Occipital lobe (tissue), 2 donors: Measurements from ENCODE around the gene OGA. TPM values are rescaled to one million over a fixed set of nuclear protein-coding genes. Genes with fewer than 3 reads are reported as not detected.

Source experiments
- DNase-seq: peaks from one replicate; lab custom pipeline; 2025; lab: John Stamatoyannopoulos, UW
- total RNA-seq: library from RNA; depleted of rRNA; stranded (reverse); fragments of >200 nt; gene quantifications from one replicate; pipeline ENCODE4 v1.2.3, GENCODE V29; 2014

OGA gene
- total RNA-seq, 1 donor from 2014 or later, result 349 TPM

DNA sequence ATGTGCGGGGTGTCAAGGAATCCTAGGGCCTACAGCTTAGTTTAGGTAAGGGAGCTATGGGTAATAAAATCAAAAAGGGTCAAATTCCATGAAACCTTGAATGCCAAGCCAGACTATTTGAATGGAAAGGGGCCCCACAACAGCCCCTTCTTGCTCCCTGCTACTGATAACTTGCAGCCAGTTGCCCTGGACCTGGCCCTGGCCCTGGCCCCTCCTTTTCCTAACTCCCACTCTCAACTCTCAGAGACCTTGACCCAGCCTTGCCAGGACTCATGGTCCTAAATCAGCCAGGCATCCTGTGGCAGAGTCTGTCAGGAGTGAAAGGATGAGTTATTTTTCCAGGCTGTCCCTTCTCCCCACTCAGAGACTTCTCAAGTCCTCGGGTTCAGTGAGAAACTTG lies 19.5 kb upstream of the OGA start:
- DNase-seq, result no peak

DNA sequence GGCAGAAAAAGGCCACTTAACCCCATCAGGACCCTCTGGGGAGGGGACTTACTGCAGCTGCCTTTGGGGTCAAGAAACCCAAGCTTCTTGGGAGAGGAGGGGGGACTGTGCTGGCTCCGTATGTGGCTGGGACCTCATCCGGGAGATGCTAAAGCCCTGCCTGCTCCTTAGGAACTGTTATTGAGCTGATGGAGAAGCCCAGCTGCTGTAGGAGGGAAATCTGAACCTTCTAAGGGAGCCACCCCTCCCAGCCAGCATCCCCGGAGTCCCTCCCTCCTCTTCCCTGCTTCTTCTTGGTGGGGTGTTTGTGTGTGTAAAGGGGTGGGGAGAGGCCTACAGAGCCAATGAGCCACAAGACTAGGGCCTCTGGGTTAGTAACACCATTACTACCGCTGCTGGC lies 17.1 kb upstream of the OGA start:
- DNase-seq, result no peak

- no peak for DNase-seq
Observed at GRCh38 chr10:101834341-101834740, 16.1 kb upstream of the OGA start.

GRCh38 chr10:101833466-101833865 lies 15.2 kb upstream of the OGA start:
- DNase-seq, result no peak

DNA sequence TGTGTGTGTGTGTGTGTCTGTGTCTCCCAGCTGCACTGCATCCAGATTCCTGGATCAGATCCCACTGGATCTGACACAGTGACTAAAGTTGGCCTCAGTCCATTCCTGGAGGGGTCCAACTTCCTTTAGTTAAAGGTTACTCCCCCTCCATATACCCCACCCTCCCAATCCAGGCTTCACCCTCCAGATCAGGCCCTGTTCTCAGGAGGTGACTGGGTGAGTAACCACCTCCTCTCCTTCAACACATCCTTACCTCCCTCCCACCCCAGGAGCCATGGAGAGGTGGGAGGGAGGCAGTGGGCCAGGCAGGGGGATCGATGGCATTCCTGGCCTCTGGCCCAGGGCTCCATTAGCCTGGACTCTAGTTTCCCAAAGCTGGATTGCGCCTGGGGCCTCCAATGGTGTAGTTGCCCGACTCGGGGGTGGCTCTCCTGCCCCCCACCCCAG lies 14.1 kb upstream of the OGA start:
- DNase-seq, result no peak

DNA sequence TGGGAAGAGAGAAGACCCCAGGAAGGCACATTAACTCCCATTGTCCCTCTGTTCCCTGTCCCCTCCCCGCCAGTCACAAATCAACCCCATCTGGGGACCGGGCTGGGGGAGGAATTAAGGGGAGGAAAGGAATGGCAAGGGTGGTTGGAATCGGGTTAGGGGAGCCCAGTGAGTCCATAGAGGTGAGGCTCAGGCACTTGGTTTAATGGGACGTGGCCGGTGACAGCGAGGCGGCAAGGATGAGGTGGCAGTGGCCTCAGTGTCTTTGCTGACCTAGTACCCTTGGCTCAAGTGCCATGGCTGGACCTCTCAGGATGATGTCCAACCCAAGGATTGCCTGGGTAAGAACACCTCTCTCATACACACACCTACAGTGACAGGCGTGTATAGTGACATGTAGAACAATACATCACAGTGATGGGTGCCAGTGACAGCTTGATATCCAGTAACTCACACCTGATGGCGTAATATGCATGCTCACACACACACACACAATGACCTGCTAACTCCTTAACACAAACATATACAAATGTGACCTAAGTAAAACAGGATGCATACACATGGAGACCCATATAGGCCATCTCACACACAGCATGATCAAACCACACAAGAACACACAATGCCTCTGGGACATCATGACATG lies 13.0 kb upstream of the OGA start:
- DNase-seq, result no peak

- DNase-seq, result peak; percentile 65
Observed at GRCh38 chr10:101830322-101831168, 12.3 kb upstream of the OGA start.

GRCh38 chr10:101829561-101830315 lies 11.5 kb upstream of the OGA start:
- DNase-seq, result no peak

DNA sequence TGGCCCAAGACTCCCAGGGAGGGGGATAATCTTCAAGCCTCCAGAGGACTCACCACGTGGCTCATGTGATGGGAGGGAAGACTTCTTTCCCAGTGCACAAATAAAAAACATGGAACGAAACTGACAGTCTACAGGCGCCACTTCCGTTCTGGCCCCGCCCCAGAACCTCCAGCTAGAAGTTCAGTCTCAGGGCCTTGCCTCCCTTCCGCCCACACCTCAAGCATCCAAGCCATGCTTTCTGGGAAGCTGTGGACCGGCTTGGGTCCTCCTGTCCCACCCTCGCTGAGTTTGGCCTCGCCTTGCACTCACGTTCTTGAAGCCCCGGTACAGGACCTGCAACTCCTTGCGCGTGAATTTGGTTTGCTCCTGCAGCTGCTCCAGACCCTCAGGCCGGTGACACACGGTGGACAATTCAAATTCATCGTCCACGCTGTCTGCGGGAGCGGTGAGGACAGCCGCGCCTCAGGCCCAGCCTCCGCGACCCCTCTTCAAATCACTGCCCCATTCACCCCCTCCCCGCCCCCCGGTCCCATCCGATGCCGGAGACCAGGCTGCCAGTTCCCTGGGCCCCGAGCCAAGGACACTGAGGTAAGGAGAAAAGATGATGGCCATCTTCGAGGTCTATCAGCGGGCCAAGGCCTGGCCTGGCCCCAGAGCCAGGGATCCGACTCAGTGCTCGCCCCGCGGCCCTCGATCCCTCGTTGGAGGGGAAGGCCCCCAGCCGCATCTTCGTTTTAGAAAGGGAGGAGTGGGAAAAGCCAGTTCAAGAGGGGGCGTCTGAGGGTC lies 10.7 kb upstream of the OGA start:
- no peak for DNase-seq

GRCh38 chr10:101827919-101828600 lies 9.8 kb upstream of the OGA start:
- DNase-seq, result no peak

DNA sequence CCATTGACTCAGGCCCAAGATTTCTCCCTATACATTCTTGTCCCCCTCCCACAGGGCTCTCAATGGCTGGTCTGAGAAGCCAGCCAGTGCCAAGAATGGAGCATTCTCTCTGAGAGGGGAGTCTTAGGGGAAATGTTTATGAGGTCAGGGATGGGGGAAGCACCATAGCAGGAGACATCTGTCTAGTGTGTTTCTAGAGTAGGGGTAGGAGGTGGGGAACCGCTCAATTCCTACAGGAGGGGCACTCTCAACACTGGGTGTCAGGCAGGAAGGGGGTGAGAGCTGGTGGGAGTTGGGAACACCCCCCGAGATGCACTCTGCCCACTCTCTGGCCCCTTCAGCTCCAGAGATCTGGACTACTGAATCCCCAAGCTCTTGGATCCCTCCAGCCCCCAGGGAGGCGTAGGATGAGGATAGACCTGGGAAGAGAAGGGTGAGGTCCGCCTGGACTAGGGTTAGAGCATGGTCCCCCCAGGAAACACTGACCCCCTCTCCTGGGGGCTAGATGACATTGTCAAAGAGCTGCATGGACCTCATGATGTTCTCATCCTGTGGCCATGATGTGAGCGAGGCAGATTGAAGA lies 8.7 kb upstream of the OGA start:
- DNase-seq, result no peak

GRCh38 chr10:101824736-101825135 lies 6.5 kb upstream of the OGA start:
- DNase-seq, result no peak

DNA sequence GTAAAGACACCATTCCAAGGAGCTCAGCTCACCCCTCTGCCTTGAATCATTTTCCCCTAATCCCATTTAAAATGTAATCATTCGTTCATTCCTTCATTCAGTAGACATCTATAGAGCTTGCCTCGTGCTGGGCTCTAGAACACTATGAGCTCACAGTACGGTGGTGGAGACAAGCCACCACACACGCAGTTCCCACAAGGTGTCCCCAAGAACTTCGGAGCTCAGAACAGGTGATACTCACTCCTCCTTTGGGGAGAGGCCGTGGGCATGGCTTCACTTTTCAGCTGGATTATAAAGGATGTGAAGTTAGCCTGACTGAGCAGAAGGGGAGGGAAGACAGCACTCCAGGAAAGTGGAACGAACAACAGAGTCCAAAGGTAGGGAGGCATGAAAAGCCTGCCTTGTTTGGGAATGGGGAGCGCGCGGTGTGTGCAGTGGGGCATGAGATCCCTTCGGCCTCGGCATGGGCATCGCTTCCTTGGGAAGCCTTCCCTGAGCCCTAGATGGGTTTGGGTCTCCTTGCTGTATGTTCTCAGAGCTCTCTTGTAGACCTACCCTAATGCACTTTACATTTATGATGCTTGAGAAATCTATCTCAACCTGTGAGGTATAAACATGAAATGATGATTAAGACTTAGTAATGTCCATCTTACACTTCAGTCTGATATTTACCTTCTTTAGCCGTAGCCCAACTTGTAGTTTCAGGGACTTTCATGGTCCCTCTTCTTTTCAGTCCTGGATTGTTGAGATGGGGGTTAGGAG lies 809 bp upstream of the OGA start:
- DNase-seq, result no peak

GRCh38 chr10:101817337-101818118 lies 716 bp downstream of the OGA start:
- peak; percentile 45 for DNase-seq

DNA sequence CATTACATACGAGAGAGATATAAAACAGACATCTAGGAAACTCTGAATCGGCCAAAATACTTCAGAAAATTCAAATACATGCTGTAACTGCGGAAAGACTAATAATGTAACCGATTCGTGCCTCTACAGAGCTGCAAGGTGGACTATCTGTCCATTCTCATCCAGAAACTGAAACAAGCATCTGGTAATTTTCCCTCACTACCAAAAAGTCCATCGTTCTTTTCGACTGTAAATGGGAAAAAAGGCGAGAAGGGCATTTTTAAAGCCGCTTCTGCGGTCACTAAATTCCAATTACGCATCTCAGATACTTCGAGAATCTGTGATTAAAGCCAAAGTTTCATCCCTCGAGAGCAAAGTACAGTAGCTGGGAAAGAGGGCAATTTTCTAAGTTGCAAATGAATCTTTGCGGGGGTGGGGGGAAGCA lies 1.3 kb downstream of the OGA start:
- DNase-seq, result no peak

DNA sequence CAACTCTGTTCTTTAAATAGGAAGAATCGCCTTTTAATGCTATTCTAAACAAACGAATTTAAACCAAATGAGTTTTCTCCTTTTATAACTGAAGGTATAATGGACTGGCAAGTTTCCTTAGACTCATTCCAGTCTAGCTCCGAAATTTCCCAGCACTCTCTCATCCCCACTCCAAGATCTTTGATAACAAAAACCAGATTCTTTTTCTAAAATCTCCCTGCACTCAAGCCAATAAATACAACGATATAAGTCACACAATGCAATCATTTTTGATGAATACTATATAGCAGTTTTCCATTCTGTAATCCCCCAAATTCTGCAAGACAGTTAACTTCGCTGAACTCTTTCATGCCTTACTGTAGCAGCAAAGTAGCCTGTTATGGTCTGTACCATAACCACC lies 1.9 kb downstream of the OGA start:
- DNase-seq, result no peak

- no peak for DNase-seq
Observed at GRCh38 chr10:101814466-101815071, 3.7 kb downstream of the OGA start.

DNA sequence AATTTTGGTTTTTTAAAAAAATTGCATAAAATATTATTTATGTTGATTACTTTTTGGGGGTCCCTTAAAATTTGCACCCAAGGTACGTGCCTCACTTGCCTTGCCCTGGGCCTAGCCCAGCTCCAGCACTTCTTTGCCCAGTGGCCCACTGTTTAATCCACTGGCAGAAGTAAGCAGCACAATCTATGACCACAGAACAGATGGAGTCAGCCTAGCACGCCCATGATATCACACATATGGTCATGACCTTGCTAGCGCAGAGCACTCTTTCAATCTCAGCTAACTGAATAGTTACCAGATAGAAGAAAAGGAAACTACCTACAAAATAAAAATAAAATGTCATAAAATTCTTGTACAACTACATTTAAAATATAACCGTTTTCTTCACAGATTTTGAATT lies 5.6 kb downstream of the OGA start:
- DNase-seq, result no peak
